Measurements from ENCODE around the gene ZFAND3.

The ZFAND3 gene

GRCh38 chr6:38080889-38081288, 261.4 kb downstream of the ZFAND3 start:
- H3F3A ChIP-seq (ENCODE audit: insufficient read depth, low read length): no peaks in the 10 kb centered on the region
- no peak overlapping the region for H3K4me2 ChIP-seq (ENCODE audit: low read length)
- no peaks in the 10 kb centered on the region for H3K36me3 ChIP-seq (ENCODE audit: insufficient read depth, low read length)
- H3K79me2 ChIP-seq (ENCODE audit: insufficient read depth, low read length): no peaks in the 10 kb centered on the region
- no peak overlapping the region for H3K9ac ChIP-seq (ENCODE audit: low read length)
- TF ChIP-seq EZH2 (IDR thresholded peaks at IDR 0.05; ENCODE audit: borderline replicate concordance, low read length): no peak
- peaks cover 10% of the 10 kb centered on the region for H3K4me1 ChIP-seq (ENCODE audit: insufficient read depth, low read length, severe bottlenecking)
- no peak overlapping the region for H3K4me3 ChIP-seq (ENCODE audit: low read depth, low read length, poor library complexity, severe bottlenecking)
- H3K27me3 ChIP-seq (ENCODE audit: insufficient read depth, low read length): no peaks in the 10 kb centered on the region
- H4K20me1 ChIP-seq (ENCODE audit: insufficient read depth, low read length): no peaks in the 10 kb centered on the region
- no peaks in the 10 kb centered on the region for H3K9me3 ChIP-seq (ENCODE audit: low read length)
- H3K9me2 ChIP-seq (ENCODE audit: low read depth, low read length): no peaks in the 10 kb centered on the region
- H3K27ac ChIP-seq (ENCODE audit: low read depth, low read length, poor library complexity, severe bottlenecking): no peak overlapping the region
- H2AFZ ChIP-seq (ENCODE audit: low read length): no peak overlapping the region

- H3F3A ChIP-seq (ENCODE audit: insufficient read depth, low read length): no peaks in the 10 kb centered on the region
- no peak overlapping the region for H3K27ac ChIP-seq (ENCODE audit: low read depth, low read length, poor library complexity, severe bottlenecking)
- no peak for TF ChIP-seq EZH2 (IDR thresholded peaks at IDR 0.05; ENCODE audit: borderline replicate concordance, low read length)
- TF ChIP-seq CTCF (IDR thresholded peaks at IDR 0.05; ENCODE audit: low read length): no peak
- H4K20me1 ChIP-seq (ENCODE audit: insufficient read depth, low read length): no peaks in the 10 kb centered on the region
- no peaks in the 10 kb centered on the region for H3K9me2 ChIP-seq (ENCODE audit: low read depth, low read length)
- no peaks in the 10 kb centered on the region for H3K27me3 ChIP-seq (ENCODE audit: insufficient read depth, low read length)
- H3K9ac ChIP-seq (ENCODE audit: low read length): no peak overlapping the region
- H3K79me2 ChIP-seq (ENCODE audit: insufficient read depth, low read length): no peaks in the 10 kb centered on the region
- no peaks in the 10 kb centered on the region for H3K4me1 ChIP-seq (ENCODE audit: insufficient read depth, low read length, severe bottlenecking)
- H3K4me2 ChIP-seq (ENCODE audit: low read length): no peak overlapping the region
- H3K9me3 ChIP-seq (ENCODE audit: low read length): no peaks in the 10 kb centered on the region
- H3K36me3 ChIP-seq (ENCODE audit: insufficient read depth, low read length): no peaks in the 10 kb centered on the region
- H3K4me3 ChIP-seq (ENCODE audit: low read depth, low read length, poor library complexity, severe bottlenecking): no peak overlapping the region
- no peak overlapping the region for H2AFZ ChIP-seq (ENCODE audit: low read length)
Measured at GRCh38 chr6:38085031-38085430, 265.5 kb downstream of the ZFAND3 start.

- Histone ChIP-seq H3K9ac (ENCODE audit: low read length) (no peak overlapping the region), H4K20me1 (ENCODE audit: insufficient read depth, low read length) (no peaks in the 10 kb centered on the region), H3K9me3 (ENCODE audit: low read length) (no peaks in the 10 kb centered on the region), H3K79me2 (ENCODE audit: insufficient read depth, low read length) (no peaks in the 10 kb centered on the region), H3K36me3 (ENCODE audit: insufficient read depth, low read length) (no peaks in the 10 kb centered on the region), H3K4me2 (ENCODE audit: low read length) (no peak overlapping the region), H3F3A (ENCODE audit: insufficient read depth, low read length) (no peaks in the 10 kb centered on the region), H3K9me2 (ENCODE audit: low read depth, low read length) (no peaks in the 10 kb centered on the region), H3K4me3 (ENCODE audit: low read depth, low read length, poor library complexity, severe bottlenecking) (no peak overlapping the region), H2AFZ (ENCODE audit: low read length) (no peak overlapping the region), H3K4me1 (ENCODE audit: insufficient read depth, low read length, severe bottlenecking) (no peaks in the 10 kb centered on the region), H3K27me3 (ENCODE audit: insufficient read depth, low read length) (no peaks in the 10 kb centered on the region), H3K27ac (ENCODE audit: low read depth, low read length, poor library complexity, severe bottlenecking) (no peak overlapping the region)
- TF ChIP-seq CTCF (IDR thresholded peaks at IDR 0.05; ENCODE audit: low read length) (no peak), EZH2 (IDR thresholded peaks at IDR 0.05; ENCODE audit: borderline replicate concordance, low read length) (no peak)
Measured at GRCh38 chr6:38086346-38086745, 266.8 kb downstream of the ZFAND3 start.

GRCh38 chr6:38088010-38088409, 268.5 kb downstream of the ZFAND3 start:
- H3K27me3 ChIP-seq (ENCODE audit: insufficient read depth, low read length): no peaks in the 10 kb centered on the region
- no peak overlapping the region for H3K4me3 ChIP-seq (ENCODE audit: low read depth, low read length, poor library complexity, severe bottlenecking)
- no peaks in the 10 kb centered on the region for H4K20me1 ChIP-seq (ENCODE audit: insufficient read depth, low read length)
- H3K9me2 ChIP-seq (ENCODE audit: low read depth, low read length): no peaks in the 10 kb centered on the region
- H3K36me3 ChIP-seq (ENCODE audit: insufficient read depth, low read length): no peaks in the 10 kb centered on the region
- H3K27ac ChIP-seq (ENCODE audit: low read depth, low read length, poor library complexity, severe bottlenecking): no peak overlapping the region
- no peaks in the 10 kb centered on the region for H3K79me2 ChIP-seq (ENCODE audit: insufficient read depth, low read length)
- no peaks in the 10 kb centered on the region for H3K4me1 ChIP-seq (ENCODE audit: insufficient read depth, low read length, severe bottlenecking)
- no peak for TF ChIP-seq EZH2 (IDR thresholded peaks at IDR 0.05; ENCODE audit: borderline replicate concordance, low read length)
- no peak for TF ChIP-seq CTCF (IDR thresholded peaks at IDR 0.05; ENCODE audit: low read length)
- no peak overlapping the region for H3K9ac ChIP-seq (ENCODE audit: low read length)
- H3K9me3 ChIP-seq (ENCODE audit: low read length): no peaks in the 10 kb centered on the region
- no peak overlapping the region for H3K4me2 ChIP-seq (ENCODE audit: low read length)
- no peaks in the 10 kb centered on the region for H3F3A ChIP-seq (ENCODE audit: insufficient read depth, low read length)
- no peak overlapping the region for H2AFZ ChIP-seq (ENCODE audit: low read length)

Measured in OCI-LY1 (cell line).